Neuronal stem cell (in vitro differentiated cells): ENCODE data around the gene COL20A1.
"Not testable (repeated sequence)": the region's sequence is repeated elsewhere in the genome, so short reads cannot be mapped to it uniquely, and the experiment has no call there.

Source experiments
- DNase-seq: peaks from one replicate; pipeline ENCODE4 v3.0.0-alpha.2; 2013; ENCODE audit warnings: low spot score
- H2AFZ ChIP-seq: one replicate; pipeline ENCODE4 v1.6.1; 2013; ENCODE audit warnings: mild to moderate bottlenecking, low read length, inconsistent platforms
- H2AK5ac ChIP-seq: 2 replicates; pipeline ENCODE4 v1.6.1; 2013; ENCODE audit warnings: low read depth, mild to moderate bottlenecking, inconsistent platforms, low read length, moderate library complexity, mixed read lengths
- H2BK120ac ChIP-seq: 2 replicates; pipeline ENCODE4 v1.6.1; 2013; ENCODE audit warnings: low read depth, mild to moderate bottlenecking, inconsistent platforms, low read length, moderate library complexity, mixed read lengths
- H2BK12ac ChIP-seq: one replicate; pipeline ENCODE4 v1.6.1; 2013; ENCODE audit warnings: low read length, inconsistent platforms
- H2BK15ac ChIP-seq: 2 replicates; pipeline ENCODE4 v1.6.1; 2013; ENCODE audit warnings: mild to moderate bottlenecking, low read length, inconsistent platforms, mixed read lengths
- H2BK5ac ChIP-seq: one replicate; pipeline ENCODE4 v1.6.1; 2013; ENCODE audit warnings: inconsistent platforms, mild to moderate bottlenecking, low read length, moderate library complexity
- H3K14ac ChIP-seq: one replicate; pipeline ENCODE4 v1.6.1; 2013; ENCODE audit warnings: low read length, inconsistent platforms
- H3K18ac ChIP-seq: 2 replicates; pipeline ENCODE4 v1.6.1; 2013; ENCODE audit warnings: low read length, inconsistent platforms
- H3K23ac ChIP-seq: 2 replicates; pipeline ENCODE4 v1.6.1; 2013; ENCODE audit warnings: low read depth, mild to moderate bottlenecking, mixed read lengths, low read length, inconsistent platforms; ENCODE audit not compliant: poor library complexity
- H3K27ac ChIP-seq: replicated peaks from 3 replicates; pipeline ENCODE4 v1.5.1; 2013; ENCODE audit warnings: low read length, inconsistent platforms
- H3K27me3 ChIP-seq, 3 experiments: 2 replicates each; pipeline ENCODE4 v1.6.1; 2013; ENCODE audit warnings: low read length in 3 of 3, mild to moderate bottlenecking in 2 of 3, inconsistent platforms in 1 of 3, low read depth in 1 of 3, mixed read lengths in 1 of 3, moderate library complexity in 1 of 3; ENCODE audit not compliant: control insufficient read depth in 3 of 3, insufficient read depth in 3 of 3
- H3K36me3 ChIP-seq, 2 donors: replicated peaks in 1 of 2; 2 replicates each; pipeline ENCODE4 v1.6.1; 2013; ENCODE audit warnings: low read length in 2 of 2; ENCODE audit not compliant: control insufficient read depth in 2 of 2, insufficient read depth in 2 of 2
- H3K4ac ChIP-seq: 2 replicates; pipeline ENCODE4 v1.6.1; 2013; ENCODE audit warnings: inconsistent platforms, mild to moderate bottlenecking, low read length, moderate library complexity
- H3K4me1 ChIP-seq, 2 donors: 1 replicate in 1 of 2; 2 replicates in 1 of 2; pipeline ENCODE4 v1.6.1; 2013; ENCODE audit warnings: low read length in 2 of 2, low read depth in 1 of 2; ENCODE audit not compliant: control insufficient read depth in 2 of 2, insufficient read depth in 1 of 2
- H3K4me2 ChIP-seq: one replicate; pipeline ENCODE4 v1.6.1; 2013; ENCODE audit warnings: mild to moderate bottlenecking, low read length, inconsistent platforms; ENCODE audit not compliant: insufficient read depth, poor library complexity, severe bottlenecking
- H3K4me3 ChIP-seq, 2 donors: 2 replicates each; pipeline ENCODE4 v1.5.1; 2013; ENCODE audit warnings: low read length in 2 of 2, mild to moderate bottlenecking in 2 of 2, inconsistent platforms in 1 of 2, moderate library complexity in 1 of 2
- H3K79me1 ChIP-seq: one replicate; pipeline ENCODE4 v1.6.1; 2013; ENCODE audit warnings: low read depth, mild to moderate bottlenecking, inconsistent platforms, low read length, moderate library complexity
- H3K9ac ChIP-seq: one replicate; pipeline ENCODE4 v1.6.1; 2013; ENCODE audit warnings: mild to moderate bottlenecking, low read depth, low read length, inconsistent platforms; ENCODE audit not compliant: poor library complexity
- H3K9me3 ChIP-seq, 2 donors: replicated peaks in 1 of 2; 2 replicates each; pipeline versions ENCODE3 to v1.6.1; 2013; ENCODE audit warnings: low read length in 2 of 2, mild to moderate bottlenecking in 2 of 2, inconsistent platforms in 1 of 2, low read depth in 1 of 2, mixed read lengths in 1 of 2, moderate library complexity in 1 of 2; ENCODE audit not compliant: control insufficient read depth in 2 of 2, insufficient read depth in 1 of 2
- H4K8ac ChIP-seq: one replicate; pipeline ENCODE4 v1.6.1; 2013; ENCODE audit warnings: low read depth, mild to moderate bottlenecking, inconsistent platforms, low read length, moderate library complexity
- H4K91ac ChIP-seq: one replicate; pipeline ENCODE4 v1.6.1; 2013; ENCODE audit warnings: low read length, low read depth, mild to moderate bottlenecking, inconsistent platforms; ENCODE audit not compliant: poor library complexity
- WGBS, 2 donors: extraction: QIAGEN DNeasy Blood & Tissue Kit; methylation state at CpG; one replicate each; pipeline ENCODE4 v1.1.7; 2013; ENCODE audit warnings: missing lambda C conversion rate in 2 of 2, mixed read lengths in 1 of 2; ENCODE audit not compliant: insufficient read length in 2 of 2, insufficient replicate concordance in 1 of 2; ENCODE audit errors: extremely low coverage in 2 of 2; 5-methylcytosine and 5-hydroxymethylcytosine counted together

COL20A1 gene

GRCh38 chr20:63247671-63248228 is 45.2 kb upstream of the COL20A1 start:
- Histone ChIP-seq H2BK120ac (no peak overlapping the region), H2BK15ac (no peak overlapping the region), H3K9ac (peak overlapping the region; percentile 70), H4K8ac (peak overlapping the region; percentile 92), H3K4me1 (peaks cover 19 to 30% of the 10 kb centered on the region in 2 donors), H3K79me1 (peaks cover 15% of the 10 kb centered on the region), H3K18ac (peak overlapping the region; percentile 71), H3K9me3 (no peaks in the 10 kb centered on the region), H3K4me3 (no peak overlapping the region), H2AFZ (no peak overlapping the region), H2AK5ac (no peak overlapping the region), H3K36me3 (peaks cover 2 to 21% of the 10 kb centered on the region in 2 donors), H3K14ac (peak overlapping the region; percentile 94), H3K27me3 (no peaks in the 10 kb centered on the region), H3K4me2 (no peak overlapping the region), H3K27ac (no peak overlapping the region), H4K91ac (peak overlapping the region; percentile 85), H2BK5ac (peak overlapping the region; percentile 53), H2BK12ac (peak overlapping the region; percentile 84), H3K23ac (peak overlapping the region; percentile 73), H3K4ac (peak overlapping the region; percentile 23)
- DNase-seq: no peak
- no CpG with 5 or more reads among the region's 24 CpGs for WGBS, 2 donors

GRCh38 chr20:63248835-63249591 is 44.0 kb upstream of the COL20A1 start:
- Histone ChIP-seq H3K18ac (no peak overlapping the region), H3K27me3 (no peaks in the 10 kb centered on the region), H3K4me2 (no peak overlapping the region), H4K8ac (no peak overlapping the region), H2AFZ (no peak overlapping the region), H3K14ac (no peak overlapping the region), H4K91ac (no peak overlapping the region), H2BK120ac (no peak overlapping the region), H3K79me1 (peaks cover 17% of the 10 kb centered on the region), H2BK5ac (no peak overlapping the region), H3K4ac (no peak overlapping the region), H3K9me3 (no peaks in the 10 kb centered on the region), H2BK12ac (no peak overlapping the region), H3K27ac (no peak overlapping the region), H3K4me1 (peaks cover 24 to 33% of the 10 kb centered on the region in 2 donors), H2BK15ac (no peak overlapping the region), H3K9ac (no peak overlapping the region), H2AK5ac (no peak overlapping the region), H3K36me3 (peaks cover 2 to 21% of the 10 kb centered on the region in 2 donors), H3K23ac (peak overlapping the region; percentile 73), H3K4me3 (no peak overlapping the region)
- DNase-seq: no peak
- WGBS, 2 donors: no CpG with 5 or more reads among the region's 25 CpGs

GRCh38 chr20:63249891-63250290 is 43.1 kb upstream of the COL20A1 start:
- Histone ChIP-seq H3K9me3 (no peaks in the 10 kb centered on the region), H3K79me1 (peaks cover 17% of the 10 kb centered on the region), H2BK12ac (no peak overlapping the region), H3K4me2 (peak overlapping the region; percentile 11), H3K4me3 (no peak overlapping the region), H3K23ac (no peak overlapping the region), H3K14ac (no peak overlapping the region), H3K27me3 (no peaks in the 10 kb centered on the region), H3K18ac (peak overlapping the region; percentile 48), H3K4ac (no peak overlapping the region), H2BK15ac (no peak overlapping the region), H2BK120ac (no peak overlapping the region), H2BK5ac (no peak overlapping the region), H4K8ac (peak overlapping the region; percentile 43), H4K91ac (no peak overlapping the region), H3K4me1 (peaks cover 27 to 34% of the 10 kb centered on the region in 2 donors), H2AK5ac (peak overlapping the region; percentile 70), H3K9ac (no peak overlapping the region), H2AFZ (no peak overlapping the region), H3K27ac (no peak overlapping the region), H3K36me3 (peaks cover 2 to 21% of the 10 kb centered on the region in 2 donors)
- DNase-seq: no peak
- WGBS, 2 donors: no CpG with 5 or more reads among the region's 15 CpGs

- not testable (repeated sequence) for H3K18ac ChIP-seq, H3K23ac ChIP-seq, H3K27ac ChIP-seq, H2BK15ac ChIP-seq, H2BK120ac ChIP-seq, H3K4ac ChIP-seq, H4K8ac ChIP-seq, H3K9ac ChIP-seq, H4K91ac ChIP-seq, H2AFZ ChIP-seq, DNase-seq, H2BK5ac ChIP-seq, H3K4me3 ChIP-seq, H3K14ac ChIP-seq, H3K27me3 ChIP-seq, H2BK12ac ChIP-seq, H2AK5ac ChIP-seq, H3K4me2 ChIP-seq, H3K9me3 ChIP-seq
- H3K79me1 ChIP-seq: peaks cover 16% of the 10 kb centered on the region
- WGBS, 2 donors: no CpG with 5 or more reads among the region's 14 CpGs
- H3K4me1 ChIP-seq: peaks cover 41 to 43% of the 10 kb centered on the region in 2 donors
- H3K36me3 ChIP-seq: peaks cover 2 to 20% of the 10 kb centered on the region in 2 donors
Measured at GRCh38 chr20:63251350-63251749, 41.6 kb upstream of the COL20A1 start.
